Fibroblast of the aortic adventitia (primary cell): Measurements from ENCODE around the gene METTL21C. TPM values are rescaled to one million over a fixed set of nuclear protein-coding genes. Genes with fewer than 3 reads are reported as not detected.

Experiments used
- DNase-seq: peaks from one replicate; pipeline ENCODE4 v3.0.0-alpha.2; 2010; ENCODE audit warnings: low read depth
- H3K4me3 ChIP-seq: 2 replicates; pipeline ENCODE4 v1.5.1; 2011; ENCODE audit warnings: low read depth, mild to moderate bottlenecking, control low read depth, low read length, moderate library complexity
- total RNA-seq: library from RNA; depleted of rRNA; stranded (reverse); fragments of >200 nt; gene quantifications from 2 replicates; pipeline ENCODE4 v1.2.3, GENCODE V29; 2012; ENCODE audit warnings: low replicate concordance
- TF ChIP-seq, protein P1 (sequence below): IDR thresholded peaks from 2 replicates; pipeline ENCODE4 v1.5.1; 2011; ENCODE audit warnings: mild to moderate bottlenecking, low read length, control low read depth, inconsistent platforms; ENCODE audit not compliant: insufficient read depth

Gene METTL21C
- total RNA-seq, 1 donor = not detected

GRCh38 chr13:102707467-102707866 is 12.6 kb upstream of the METTL21C start:
- peak; percentile 98 for DNase-seq
- H3K4me3 ChIP-seq = no peak overlapping the region

DNA sequence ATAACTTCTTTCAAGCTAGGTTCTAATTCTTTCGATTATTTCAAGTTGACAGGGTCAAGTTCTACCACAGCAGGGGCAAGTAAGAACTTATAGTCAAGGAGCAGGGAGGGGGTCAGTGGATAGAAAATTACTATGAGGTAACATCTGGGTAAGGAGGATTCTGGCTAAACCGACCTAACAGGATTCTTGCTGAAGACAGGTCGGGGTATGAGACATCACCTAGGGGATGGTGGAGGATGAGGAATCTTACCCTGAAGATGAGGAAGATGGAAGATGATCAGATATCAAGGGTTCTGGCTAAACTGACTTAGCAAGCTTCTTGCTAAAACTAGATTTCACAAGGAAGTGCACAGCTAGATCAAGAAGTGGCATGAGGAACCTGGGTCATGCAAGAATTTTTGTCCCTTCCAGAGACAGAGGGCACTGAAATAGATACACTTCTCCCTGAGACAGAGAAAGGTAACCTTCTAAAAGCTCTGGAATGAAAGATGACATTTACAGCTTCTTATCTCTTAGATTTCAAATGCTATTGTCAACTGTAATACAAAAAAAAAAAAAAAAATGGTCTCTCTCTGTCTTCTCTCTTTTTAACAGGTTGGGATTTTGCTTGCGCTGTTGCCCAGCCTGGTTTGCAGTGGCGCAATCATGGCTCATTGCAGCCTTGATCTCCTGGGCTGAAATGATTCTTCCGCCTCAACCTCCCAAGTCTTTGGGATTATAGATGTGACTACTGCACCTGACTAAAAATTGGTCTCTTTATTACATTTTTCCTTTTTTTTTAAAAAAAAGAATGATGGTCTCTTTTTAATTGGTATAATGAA is 9.6 kb upstream of the METTL21C start:
- H3K4me3 ChIP-seq = no peak overlapping the region
- no peak for DNase-seq
- TF ChIP-seq, protein P1, sequence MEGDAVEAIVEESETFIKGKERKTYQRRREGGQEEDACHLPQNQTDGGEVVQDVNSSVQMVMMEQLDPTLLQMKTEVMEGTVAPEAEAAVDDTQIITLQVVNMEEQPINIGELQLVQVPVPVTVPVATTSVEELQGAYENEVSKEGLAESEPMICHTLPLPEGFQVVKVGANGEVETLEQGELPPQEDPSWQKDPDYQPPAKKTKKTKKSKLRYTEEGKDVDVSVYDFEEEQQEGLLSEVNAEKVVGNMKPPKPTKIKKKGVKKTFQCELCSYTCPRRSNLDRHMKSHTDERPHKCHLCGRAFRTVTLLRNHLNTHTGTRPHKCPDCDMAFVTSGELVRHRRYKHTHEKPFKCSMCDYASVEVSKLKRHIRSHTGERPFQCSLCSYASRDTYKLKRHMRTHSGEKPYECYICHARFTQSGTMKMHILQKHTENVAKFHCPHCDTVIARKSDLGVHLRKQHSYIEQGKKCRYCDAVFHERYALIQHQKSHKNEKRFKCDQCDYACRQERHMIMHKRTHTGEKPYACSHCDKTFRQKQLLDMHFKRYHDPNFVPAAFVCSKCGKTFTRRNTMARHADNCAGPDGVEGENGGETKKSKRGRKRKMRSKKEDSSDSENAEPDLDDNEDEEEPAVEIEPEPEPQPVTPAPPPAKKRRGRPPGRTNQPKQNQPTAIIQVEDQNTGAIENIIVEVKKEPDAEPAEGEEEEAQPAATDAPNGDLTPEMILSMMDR = no peak

More at GRCh38 chr13:102707467-102707866, 12.6 kb upstream of the METTL21C start:
- TF ChIP-seq, protein P1 = no peak

GRCh38 chr13:102703726-102704035 is 8.8 kb upstream of the METTL21C start:
- DNase-seq = no peak
- TF ChIP-seq, protein P1 = no peak

GRCh38 chr13:102702965-102703725 is 8.3 kb upstream of the METTL21C start:
- no peak overlapping the region for H3K4me3 ChIP-seq
- TF ChIP-seq, protein P1 = no peak
- peak; percentile 25 for DNase-seq

More at GRCh38 chr13:102703726-102704035, 8.8 kb upstream of the METTL21C start:
- H3K4me3 ChIP-seq = no peak overlapping the region

DNA sequence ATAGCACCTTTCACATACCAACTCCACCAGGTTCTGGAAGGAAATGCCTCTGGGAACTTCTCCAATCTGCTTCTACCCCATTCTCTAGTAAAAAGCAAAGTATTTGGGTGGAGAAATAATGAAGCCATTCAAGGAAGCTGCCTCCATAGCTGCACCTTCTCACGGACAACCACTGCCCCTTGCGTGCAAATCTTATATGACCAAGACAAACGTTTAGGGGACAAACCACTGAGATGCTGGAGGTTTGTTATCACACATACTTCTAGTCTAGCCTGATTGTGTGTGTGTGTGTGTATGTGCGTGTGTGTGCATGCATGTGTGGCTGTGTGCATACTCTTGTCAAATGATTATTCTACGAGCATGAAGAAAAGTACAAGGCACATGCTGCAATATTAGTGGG is 6.5 kb upstream of the METTL21C start:
- no peak for DNase-seq
- TF ChIP-seq, protein P1 = no peak
- no peak overlapping the region for H3K4me3 ChIP-seq

DNA sequence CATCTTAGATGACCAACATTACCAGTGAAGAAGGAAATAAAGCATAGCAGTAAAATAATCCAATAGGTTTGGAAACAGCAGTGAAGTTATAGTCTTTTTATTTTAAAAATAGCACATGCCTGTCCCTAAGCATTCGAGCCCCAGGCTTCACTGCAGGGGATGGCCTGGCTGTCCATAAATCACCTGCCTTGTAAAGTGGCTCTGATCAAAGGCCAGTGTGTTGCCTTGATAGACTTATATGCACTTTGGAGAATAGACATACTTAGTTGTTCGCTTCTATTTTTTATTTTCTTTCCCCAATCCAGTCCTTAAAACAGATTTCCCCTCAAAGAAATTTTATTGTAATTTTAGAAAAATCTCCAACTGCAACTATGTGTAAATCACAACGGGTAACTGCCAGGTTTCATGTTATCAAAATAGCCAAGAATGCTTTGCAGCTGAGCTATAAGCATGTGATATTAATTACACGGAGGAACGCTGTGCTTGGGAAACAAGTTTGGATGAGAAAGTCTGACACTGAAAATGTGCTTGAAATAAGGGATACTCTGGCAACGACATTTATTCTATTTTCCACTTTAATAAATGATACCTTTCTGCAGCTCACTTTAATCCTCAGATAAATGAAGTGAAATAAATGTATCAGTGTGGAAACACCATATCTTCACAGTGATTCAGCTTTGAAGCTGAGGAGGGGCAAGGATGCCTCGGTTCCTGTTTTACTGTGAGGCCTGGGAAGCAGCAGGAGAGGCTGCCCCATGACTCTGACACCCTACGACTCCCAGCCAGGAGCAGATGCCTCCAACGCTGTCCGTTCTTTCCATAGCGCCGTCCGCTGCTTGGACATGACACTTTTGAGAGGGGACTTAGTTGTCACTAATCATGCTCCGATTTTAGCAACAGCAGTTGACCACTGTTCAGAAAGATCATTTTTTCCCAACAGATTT is 5.5 kb upstream of the METTL21C start:
- DNase-seq = peak; percentile 88
- no peak overlapping the region for H3K4me3 ChIP-seq
- TF ChIP-seq, protein P1 = no peak
